Measurements from ENCODE around the gene SMURF1. TPM values are rescaled to one million over a fixed set of nuclear protein-coding genes. Genes with fewer than 3 reads are reported as not detected.
"Not testable (repeated sequence)": the region's sequence is repeated elsewhere in the genome, so short reads cannot be mapped to it uniquely, and the experiment has no call there.

The SMURF1 gene
- polyA plus RNA-seq, 1 donor from 2014 or later = 22.9 TPM

DNA sequence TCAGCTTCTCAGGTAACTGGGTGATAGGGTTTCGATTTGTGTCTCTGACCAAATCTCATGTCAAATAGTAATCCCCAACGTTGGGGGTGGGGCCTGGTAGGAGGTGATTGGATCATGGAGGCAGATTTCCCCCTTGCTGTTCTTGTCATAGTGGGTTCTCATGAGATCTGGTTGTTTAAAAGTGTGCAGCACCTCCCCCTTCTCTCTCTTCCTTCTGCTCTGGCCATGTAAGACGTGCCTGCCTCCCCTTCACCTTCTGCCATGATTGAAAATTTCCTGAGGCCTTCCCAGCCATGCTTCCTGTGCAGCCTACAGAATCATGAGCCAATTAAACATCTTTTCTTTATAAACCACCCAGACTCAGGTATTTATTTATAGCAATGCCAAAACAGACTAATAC lies 21.9 kb upstream of the SMURF1 start:
- Histone ChIP-seq H3K9me2 (ENCODE audit: insufficient read depth, low read length) (no peaks in the 10 kb centered on the region), H3K9ac (ENCODE audit: low read length) (no peak overlapping the region), H3K27me3 (ENCODE audit: insufficient read depth, low read depth, low read length) (no peaks in the 10 kb centered on the region), H3K4me2 (ENCODE audit: low read length) (no peak overlapping the region), H3K79me2 (replicated peaks; ENCODE audit: insufficient read depth, low read length) (no peaks in the 10 kb centered on the region), H3K4me3 (ENCODE audit: low read length) (no peak overlapping the region), H3K9me3 (ENCODE audit: low read length) (no peaks in the 10 kb centered on the region), H3K27ac (ENCODE audit: low read length) (no peak overlapping the region), H3F3A (ENCODE audit: insufficient read depth, low read length, poor library complexity, severe bottlenecking) (no peaks in the 10 kb centered on the region), H3K36me3 (ENCODE audit: insufficient read depth, low read length) (no peaks in the 10 kb centered on the region), H2AFZ (ENCODE audit: low read depth, low read length) (no peak overlapping the region), H4K20me1 (ENCODE audit: insufficient read depth) (no peaks in the 10 kb centered on the region)
- TF ChIP-seq TAF1 (IDR thresholded peaks at IDR 0.05; ENCODE audit: low read depth) (no peak), RAD21 (conservative IDR thresholded peaks at IDR 0.05) (no peak), EP300 (conservative IDR thresholded peaks at IDR 0.05; ENCODE audit: poor library complexity, severe bottlenecking) (no peak), MXI1 (conservative IDR thresholded peaks at IDR 0.05; ENCODE audit: poor library complexity, severe bottlenecking) (no peak), POLR2AphosphoS5 (IDR thresholded peaks at IDR 0.05) (no peak), SMC3 (conservative IDR thresholded peaks at IDR 0.05; ENCODE audit: poor library complexity) (no peak), EZH2 (IDR thresholded peaks at IDR 0.05; ENCODE audit: borderline replicate concordance, insufficient read depth, low read length, poor library complexity, severe bottlenecking) (no peak)
- TF ChIP-seq, protein P1, sequence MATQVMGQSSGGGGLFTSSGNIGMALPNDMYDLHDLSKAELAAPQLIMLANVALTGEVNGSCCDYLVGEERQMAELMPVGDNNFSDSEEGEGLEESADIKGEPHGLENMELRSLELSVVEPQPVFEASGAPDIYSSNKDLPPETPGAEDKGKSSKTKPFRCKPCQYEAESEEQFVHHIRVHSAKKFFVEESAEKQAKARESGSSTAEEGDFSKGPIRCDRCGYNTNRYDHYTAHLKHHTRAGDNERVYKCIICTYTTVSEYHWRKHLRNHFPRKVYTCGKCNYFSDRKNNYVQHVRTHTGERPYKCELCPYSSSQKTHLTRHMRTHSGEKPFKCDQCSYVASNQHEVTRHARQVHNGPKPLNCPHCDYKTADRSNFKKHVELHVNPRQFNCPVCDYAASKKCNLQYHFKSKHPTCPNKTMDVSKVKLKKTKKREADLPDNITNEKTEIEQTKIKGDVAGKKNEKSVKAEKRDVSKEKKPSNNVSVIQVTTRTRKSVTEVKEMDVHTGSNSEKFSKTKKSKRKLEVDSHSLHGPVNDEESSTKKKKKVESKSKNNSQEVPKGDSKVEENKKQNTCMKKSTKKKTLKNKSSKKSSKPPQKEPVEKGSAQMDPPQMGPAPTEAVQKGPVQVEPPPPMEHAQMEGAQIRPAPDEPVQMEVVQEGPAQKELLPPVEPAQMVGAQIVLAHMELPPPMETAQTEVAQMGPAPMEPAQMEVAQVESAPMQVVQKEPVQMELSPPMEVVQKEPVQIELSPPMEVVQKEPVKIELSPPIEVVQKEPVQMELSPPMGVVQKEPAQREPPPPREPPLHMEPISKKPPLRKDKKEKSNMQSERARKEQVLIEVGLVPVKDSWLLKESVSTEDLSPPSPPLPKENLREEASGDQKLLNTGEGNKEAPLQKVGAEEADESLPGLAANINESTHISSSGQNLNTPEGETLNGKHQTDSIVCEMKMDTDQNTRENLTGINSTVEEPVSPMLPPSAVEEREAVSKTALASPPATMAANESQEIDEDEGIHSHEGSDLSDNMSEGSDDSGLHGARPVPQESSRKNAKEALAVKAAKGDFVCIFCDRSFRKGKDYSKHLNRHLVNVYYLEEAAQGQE (IDR thresholded peaks at IDR 0.05; ENCODE audit: borderline replicate concordance) = no peak
- TF ChIP-seq, protein P2, sequence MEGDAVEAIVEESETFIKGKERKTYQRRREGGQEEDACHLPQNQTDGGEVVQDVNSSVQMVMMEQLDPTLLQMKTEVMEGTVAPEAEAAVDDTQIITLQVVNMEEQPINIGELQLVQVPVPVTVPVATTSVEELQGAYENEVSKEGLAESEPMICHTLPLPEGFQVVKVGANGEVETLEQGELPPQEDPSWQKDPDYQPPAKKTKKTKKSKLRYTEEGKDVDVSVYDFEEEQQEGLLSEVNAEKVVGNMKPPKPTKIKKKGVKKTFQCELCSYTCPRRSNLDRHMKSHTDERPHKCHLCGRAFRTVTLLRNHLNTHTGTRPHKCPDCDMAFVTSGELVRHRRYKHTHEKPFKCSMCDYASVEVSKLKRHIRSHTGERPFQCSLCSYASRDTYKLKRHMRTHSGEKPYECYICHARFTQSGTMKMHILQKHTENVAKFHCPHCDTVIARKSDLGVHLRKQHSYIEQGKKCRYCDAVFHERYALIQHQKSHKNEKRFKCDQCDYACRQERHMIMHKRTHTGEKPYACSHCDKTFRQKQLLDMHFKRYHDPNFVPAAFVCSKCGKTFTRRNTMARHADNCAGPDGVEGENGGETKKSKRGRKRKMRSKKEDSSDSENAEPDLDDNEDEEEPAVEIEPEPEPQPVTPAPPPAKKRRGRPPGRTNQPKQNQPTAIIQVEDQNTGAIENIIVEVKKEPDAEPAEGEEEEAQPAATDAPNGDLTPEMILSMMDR (IDR thresholded peaks at IDR 0.05; ENCODE audit: poor library complexity, severe bottlenecking) = no peak

DNA sequence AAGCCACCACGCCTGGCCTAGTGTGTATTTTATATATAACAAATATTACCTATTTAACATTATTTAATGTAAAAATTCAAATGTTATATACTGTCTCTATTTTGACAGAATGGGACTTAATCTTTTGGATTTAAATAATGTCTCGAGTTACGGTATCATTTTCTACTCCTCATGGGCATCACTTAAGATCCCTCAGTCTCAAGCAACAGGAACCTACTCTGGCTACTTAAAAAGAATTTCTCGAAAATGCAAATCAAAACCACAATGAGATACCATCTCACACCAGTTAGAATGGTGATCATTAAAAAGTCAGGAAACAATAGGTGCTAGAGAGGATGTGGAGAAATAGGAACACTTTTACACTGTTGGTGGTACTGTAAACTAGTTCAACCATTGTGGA lies 19.8 kb upstream of the SMURF1 start:
- not testable (repeated sequence) for H3K36me3 ChIP-seq (ENCODE audit: insufficient read depth, low read length); H2AFZ ChIP-seq (ENCODE audit: low read depth, low read length); H3K4me2 ChIP-seq (ENCODE audit: low read length); H3K9me2 ChIP-seq (ENCODE audit: insufficient read depth, low read length); H3K9me3 ChIP-seq (ENCODE audit: low read length); H3K4me3 ChIP-seq (ENCODE audit: low read length); H3K9ac ChIP-seq (ENCODE audit: low read length); H3K27ac ChIP-seq (ENCODE audit: low read length); H3K27me3 ChIP-seq (ENCODE audit: insufficient read depth, low read depth, low read length); H4K20me1 ChIP-seq (ENCODE audit: insufficient read depth); H3K79me2 ChIP-seq (replicated peaks; ENCODE audit: insufficient read depth, low read length); H3F3A ChIP-seq (ENCODE audit: insufficient read depth, low read length, poor library complexity, severe bottlenecking)

DNA sequence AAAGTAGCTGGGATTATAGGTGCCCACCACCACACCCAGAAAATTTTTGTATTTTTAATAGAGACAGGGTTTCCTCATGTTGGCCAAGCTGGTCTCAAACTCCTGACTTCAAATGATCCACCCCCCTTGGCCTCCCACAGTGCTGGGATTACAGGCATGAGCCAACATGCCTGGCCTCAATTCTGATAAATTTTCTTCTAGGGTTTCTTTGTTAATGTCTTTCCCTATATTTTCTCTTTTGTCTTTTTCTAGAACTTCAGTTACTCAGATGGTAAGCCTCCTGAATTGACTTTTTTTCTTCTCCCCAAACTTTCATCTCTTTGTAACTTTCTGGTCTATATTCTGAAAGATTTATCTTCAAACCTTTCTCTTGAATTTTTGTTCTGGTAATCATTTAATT lies 12.7 kb upstream of the SMURF1 start:
- Histone ChIP-seq H2AFZ (ENCODE audit: low read depth, low read length) (no peak overlapping the region), H3K36me3 (ENCODE audit: insufficient read depth, low read length) (no peaks in the 10 kb centered on the region), H3K27ac (ENCODE audit: low read length) (no peak overlapping the region), H3K9me2 (ENCODE audit: insufficient read depth, low read length) (no peaks in the 10 kb centered on the region), H3K9me3 (ENCODE audit: low read length) (no peaks in the 10 kb centered on the region), H3K79me2 (replicated peaks; ENCODE audit: insufficient read depth, low read length) (no peaks in the 10 kb centered on the region), H3K9ac (ENCODE audit: low read length) (no peak overlapping the region), H3F3A (ENCODE audit: insufficient read depth, low read length, poor library complexity, severe bottlenecking) (no peaks in the 10 kb centered on the region), H3K27me3 (ENCODE audit: insufficient read depth, low read depth, low read length) (no peaks in the 10 kb centered on the region), H3K4me2 (ENCODE audit: low read length) (no peak overlapping the region), H3K4me3 (ENCODE audit: low read length) (no peak overlapping the region), H4K20me1 (ENCODE audit: insufficient read depth) (no peaks in the 10 kb centered on the region)
- no peak for TF ChIP-seq RAD21 (conservative IDR thresholded peaks at IDR 0.05)
- TF ChIP-seq POLR2AphosphoS5 (IDR thresholded peaks at IDR 0.05) = no peak
